Coronary artery (tissue), 2 donors: ENCODE results near the gene UBAC1.

Experiments
- DNase-seq: peaks from one replicate; pipeline ENCODE4 v3.0.0-alpha.2; 2017; ENCODE audit warnings: low spot score
- H3K27ac ChIP-seq, 2 donors: fragments of 200-600 bp; sonication (generic); one replicate each; pipeline ENCODE4 v1.5.1; 2016 to 2019
- H3K4me3 ChIP-seq: fragments of 200-600 bp; sonication (generic); 2 replicates; pipeline ENCODE4 v1.5.1; 2016; ENCODE audit warnings: mild to moderate bottlenecking, moderate library complexity
- CTCF ChIP-seq: fragments of 200-600 bp; sonication (generic); IDR thresholded peaks from one replicate; pipeline ENCODE4 v1.5.1; 2019; ENCODE audit warnings: antibody characterized with exemption

Gene UBAC1

GRCh38 chr9:135989157-135989556 is 28.0 kb upstream of the UBAC1 start:
- no peak for TF ChIP-seq CTCF
- DNase-seq: no peak
- no peak overlapping the region for H3K4me3 ChIP-seq
- no peak overlapping the region for H3K27ac ChIP-seq

- H3K27ac ChIP-seq: no peak overlapping the region
- TF ChIP-seq CTCF: no peak
- DNase-seq: no peak
Observed at GRCh38 chr9:135988493-135988892, 27.3 kb upstream of the UBAC1 start.

DNA sequence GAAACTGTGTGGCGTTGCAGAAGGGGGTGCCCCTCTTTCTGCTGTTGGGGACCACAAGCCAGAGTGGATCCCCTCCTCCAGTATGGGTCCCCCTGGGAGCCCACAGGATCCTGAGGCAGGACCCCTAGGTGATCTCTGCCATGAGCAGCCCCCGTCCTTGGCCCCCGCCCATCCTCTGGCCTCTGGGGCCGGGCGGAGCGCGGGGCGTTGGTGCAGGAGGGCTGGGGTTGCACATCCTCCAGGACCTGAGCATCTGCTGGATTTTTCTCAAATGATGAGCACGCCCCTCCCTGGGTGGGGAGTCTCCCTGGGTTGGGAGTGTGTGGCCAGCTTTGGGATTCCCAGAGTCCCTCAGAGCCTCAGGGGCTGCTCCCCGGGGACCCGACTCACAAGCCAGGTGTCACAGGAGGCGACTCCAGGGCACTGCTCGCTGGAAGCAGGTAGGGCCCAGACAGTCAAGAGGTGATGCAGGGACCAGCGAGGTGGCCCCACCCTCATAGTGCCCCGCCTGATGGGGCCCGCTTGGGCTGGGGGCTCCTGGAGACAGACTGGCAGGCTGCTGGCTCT is 26.7 kb upstream of the UBAC1 start:
- no peak for DNase-seq
- Histone ChIP-seq H3K27ac (no peak overlapping the region), H3K4me3 (no peak overlapping the region)
- TF ChIP-seq CTCF: no peak

More at GRCh38 chr9:135988493-135988892, 27.3 kb upstream of the UBAC1 start:
- H3K4me3 ChIP-seq: no peak overlapping the region

DNA sequence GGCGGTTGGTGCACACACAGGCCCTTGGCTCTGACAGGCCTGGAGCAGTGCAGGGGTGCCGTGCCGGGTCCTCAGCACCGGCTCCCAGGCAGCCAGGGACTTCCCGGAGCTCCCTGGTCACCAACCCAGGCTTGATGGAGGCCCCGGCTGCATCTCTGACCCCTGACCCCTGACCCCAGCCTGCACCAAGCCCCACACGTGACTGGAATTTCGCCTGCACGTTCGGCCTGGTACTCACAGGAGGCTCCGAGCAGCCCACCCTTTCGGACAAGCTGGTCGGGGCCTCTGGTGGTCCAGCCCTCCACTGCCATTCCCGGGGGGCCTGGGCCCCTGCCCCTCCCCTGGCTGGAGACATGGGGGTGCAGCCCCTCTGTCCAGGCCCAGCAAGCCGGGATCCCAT is 25.4 kb upstream of the UBAC1 start:
- H3K27ac ChIP-seq: no peak overlapping the region
- no peak overlapping the region for H3K4me3 ChIP-seq
- DNase-seq: no peak
- no peak for TF ChIP-seq CTCF

DNA sequence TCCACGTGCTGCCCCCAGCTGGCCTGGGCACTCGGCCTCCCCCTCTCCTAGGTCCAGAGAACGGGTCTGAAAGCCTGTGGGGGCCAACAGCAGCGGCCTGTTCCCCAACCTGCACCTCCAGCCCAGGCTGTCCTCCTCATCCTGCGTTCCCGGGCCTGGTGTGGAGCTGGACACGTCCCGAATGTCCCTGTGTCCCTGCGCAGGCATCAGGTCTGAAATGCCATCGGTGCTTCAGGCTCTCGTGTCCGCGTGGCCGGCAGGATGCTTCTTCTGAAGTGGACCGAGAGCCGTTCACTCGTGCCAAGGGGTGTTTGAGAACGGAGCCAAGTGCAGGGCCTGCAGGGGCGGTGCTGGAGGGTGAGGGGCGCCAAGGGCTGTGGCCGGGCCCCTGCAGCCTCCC is 24.7 kb upstream of the UBAC1 start:
- Histone ChIP-seq H3K27ac (no peak overlapping the region), H3K4me3 (no peak overlapping the region)
- no peak for DNase-seq
- TF ChIP-seq CTCF: no peak

DNA sequence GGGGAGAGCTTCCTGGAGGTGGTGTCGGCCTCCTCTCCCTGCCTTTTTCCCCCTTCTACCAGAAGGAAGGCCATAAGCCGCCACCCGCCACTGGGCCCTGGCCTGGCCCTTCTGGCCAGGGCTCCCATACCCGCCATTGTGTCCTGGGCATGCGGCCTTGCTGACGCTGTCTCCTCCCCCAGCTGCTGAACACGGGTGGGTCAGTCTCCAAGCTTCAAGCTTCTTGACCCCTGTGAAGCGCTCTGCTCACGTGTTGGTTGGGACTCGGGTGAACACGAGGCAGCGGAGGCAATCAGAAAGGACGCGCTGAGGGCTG is 24.2 kb upstream of the UBAC1 start:
- Histone ChIP-seq H3K27ac (no peak overlapping the region), H3K4me3 (no peak overlapping the region)
- TF ChIP-seq CTCF: no peak
- DNase-seq: no peak

DNA sequence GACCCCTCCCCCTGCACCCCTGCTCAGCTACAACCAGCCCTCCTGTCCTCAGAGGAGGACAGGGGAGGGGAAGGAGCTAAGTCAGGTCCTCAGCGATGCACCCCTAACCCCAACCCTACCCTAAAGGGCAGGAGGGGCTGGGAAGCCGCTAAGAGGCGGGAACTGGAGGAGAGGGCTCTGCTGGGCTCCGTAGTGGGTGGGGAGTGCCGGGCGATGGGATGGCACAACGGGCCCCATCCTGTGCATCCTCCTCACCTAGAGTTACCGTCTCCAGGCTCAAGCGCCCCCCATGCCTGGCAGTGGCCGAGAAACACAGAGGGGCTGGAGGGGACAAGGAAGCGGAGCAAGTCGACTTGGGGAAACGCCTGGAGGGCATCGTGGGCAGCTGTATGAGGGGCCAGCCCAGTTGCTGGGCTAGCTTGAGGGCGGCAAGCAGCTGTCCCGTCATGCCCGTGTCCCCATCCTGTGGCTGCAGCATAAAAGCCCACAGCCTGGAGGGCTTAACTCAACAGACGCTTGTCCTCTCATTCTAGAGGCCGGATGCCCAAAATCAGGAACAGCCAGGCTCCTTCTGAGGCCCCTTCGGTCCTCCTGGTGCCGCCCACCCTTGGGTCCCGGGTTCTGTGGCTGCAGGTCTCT is 23.0 kb upstream of the UBAC1 start:
- DNase-seq: no peak
- no peak for TF ChIP-seq CTCF
- Histone ChIP-seq H3K27ac (no peak overlapping the region), H3K4me3 (no peak overlapping the region)
